Measurements from ENCODE around the gene KAT7.

KAT7 gene

GRCh38 chr17:49843774-49844350 lies 55.4 kb downstream of the KAT7 start:
- no peak for DNase-seq

GRCh38 chr17:49845321-49845720 lies 56.8 kb downstream of the KAT7 start:
- no peak for DNase-seq

- no peak for DNase-seq
Measured at GRCh38 chr17:49846938-49847712, 58.6 kb downstream of the KAT7 start.

DNA sequence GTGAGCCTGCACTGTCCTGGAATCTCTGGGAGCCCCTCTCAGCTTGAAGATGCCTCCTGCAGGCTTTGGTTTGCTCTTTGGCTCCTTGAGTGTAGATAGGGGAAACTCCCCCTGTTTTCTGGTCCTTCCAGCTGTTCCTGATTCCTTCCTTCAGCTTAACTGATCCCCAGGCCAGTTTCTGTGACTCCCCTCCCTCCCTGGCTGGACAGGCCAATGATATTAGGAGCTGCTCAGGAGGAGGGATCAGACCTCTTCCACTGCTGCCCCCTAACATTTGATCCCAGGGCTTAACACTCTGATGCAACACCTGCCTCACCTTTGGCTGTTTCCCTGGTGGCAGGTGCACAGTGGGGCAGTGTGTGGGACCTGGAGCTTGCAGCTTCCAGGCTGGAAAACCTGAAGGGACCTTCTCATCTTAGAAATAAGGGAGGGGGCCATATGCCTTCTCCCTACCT lies 59.6 kb downstream of the KAT7 start, which contains the start of gene TAC4:
TAC4 (minus strand) TSS at position 51 of the 455 bp plus-strand sequence. CDS start 52 bp downstream, outside the sequence.
- no peak for DNase-seq

DNA sequence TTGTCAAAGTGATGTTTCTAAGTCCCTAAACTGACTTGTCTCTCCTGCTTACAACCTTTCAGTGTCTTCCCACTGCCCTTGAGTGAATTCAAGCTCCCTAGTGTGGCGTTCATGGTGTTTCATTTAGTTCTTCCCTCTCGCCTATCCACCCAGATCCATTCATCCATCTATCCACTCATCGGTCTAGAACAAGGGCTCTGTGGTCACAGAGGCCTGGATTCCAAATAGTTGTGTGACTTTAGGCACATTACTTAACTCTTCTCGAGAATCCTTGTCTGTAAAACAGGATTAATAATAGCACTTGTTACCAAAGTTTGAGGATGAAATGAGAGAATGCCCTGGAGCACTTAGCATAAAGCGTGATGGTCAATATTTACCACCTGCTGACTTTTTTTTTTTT lies 60.3 kb downstream of the KAT7 start:
- DNase-seq, result no peak

DNA sequence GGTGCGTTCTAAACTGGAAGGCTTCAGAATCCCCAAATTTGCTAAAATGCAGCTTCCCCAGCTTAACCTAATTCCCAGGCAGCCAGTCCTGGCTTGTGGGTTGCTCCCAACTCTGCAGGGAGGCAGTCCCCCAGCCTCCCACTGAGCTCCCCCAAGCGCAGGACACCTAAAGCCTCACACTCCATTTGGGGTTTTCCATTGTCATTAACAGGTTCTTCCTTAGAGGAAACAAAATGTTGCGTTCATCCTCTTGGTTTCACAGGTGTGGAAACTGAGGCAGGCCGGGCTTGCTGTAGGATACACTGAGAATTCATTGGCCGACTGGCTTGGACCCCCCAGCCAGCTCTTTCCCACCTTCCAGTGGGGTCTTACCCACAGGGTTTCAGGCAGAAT lies 61.7 kb downstream of the KAT7 start:
- no peak for DNase-seq

DNA sequence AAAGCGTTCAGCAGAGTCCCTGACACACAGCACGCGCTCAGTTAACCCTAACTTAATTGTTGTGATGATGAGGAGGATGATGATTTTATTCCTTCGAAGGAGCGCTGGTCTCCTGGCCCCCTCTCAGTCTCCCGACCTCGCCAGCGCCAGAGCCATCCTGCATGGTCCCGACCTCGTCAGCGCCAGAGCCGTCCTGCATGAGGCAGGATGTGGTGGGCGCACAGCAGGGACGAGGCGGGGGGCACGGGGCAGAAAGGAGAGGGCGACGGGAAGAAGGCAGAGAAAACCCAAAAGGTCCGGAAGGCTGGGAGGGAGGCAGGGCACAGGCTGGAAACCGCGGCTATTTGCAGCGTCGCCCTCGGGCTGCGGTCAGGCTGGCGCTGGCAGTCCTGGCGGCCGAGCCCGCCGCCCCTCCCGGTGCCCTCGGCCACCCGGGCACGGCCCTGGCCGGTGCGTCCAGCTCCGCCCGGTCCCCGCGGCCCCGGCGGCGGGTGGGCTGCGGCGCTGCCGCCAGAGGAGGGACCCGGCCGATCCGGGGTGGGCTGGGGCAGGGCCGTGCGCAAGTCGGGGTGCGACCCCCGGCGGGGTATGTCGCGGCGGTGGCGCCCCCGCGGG lies 62.4 kb downstream of the KAT7 start:
- DNase-seq, result no peak

- DNase-seq, result no peak
Measured at GRCh38 chr17:49851387-49852291, 63.2 kb downstream of the KAT7 start.

DNA sequence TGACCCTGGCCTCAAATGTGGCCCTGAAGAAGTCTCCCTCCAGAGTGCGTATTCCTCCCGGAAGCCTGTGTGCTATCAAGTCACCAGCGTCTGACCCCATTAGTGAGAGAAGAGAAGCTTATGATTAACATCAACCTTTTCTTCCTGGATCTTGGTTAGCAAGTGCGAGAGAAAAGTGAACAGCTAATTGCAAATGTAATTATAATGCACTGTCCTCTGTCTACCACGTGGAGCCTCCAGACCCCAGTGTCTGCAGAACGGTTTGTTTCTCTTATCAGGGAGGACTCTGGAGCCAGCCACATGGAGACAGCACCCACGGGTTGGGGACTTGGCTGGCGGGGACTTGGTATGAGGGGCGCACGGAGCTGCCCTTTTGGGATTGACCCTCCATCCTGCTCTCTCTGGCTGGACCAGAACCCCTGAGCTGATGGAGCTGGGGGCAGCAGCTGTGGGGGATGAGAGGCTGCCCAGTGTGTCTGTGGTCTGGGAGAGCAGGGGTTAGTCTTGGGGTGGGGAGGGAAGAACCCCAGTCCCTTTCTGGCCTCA lies 65.1 kb downstream of the KAT7 start:
- no peak for DNase-seq

DNA sequence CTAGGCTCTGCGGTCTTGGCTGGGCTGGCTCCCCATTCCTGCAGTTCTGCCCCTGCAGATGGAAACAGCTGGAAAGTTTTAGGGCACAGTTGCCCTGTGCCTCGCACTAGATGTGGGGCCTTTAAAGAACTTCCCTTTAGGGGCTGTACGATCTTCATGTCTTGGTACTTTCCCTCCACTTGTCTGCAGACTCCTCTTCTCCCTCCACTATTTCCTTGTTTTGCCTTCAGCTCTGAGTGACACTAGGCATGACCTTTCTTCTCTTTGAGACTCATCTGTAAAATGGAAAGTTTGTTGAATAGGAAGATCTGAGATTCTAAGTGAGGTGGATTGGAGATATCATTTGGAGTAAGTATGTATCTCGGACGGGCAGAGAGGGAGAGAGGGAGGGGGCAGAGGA lies 65.6 kb downstream of the KAT7 start:
- no peak for DNase-seq

- DNase-seq, result peak; percentile 17
Measured at GRCh38 chr17:49858796-49859195, 70.3 kb downstream of the KAT7 start.

DNA sequence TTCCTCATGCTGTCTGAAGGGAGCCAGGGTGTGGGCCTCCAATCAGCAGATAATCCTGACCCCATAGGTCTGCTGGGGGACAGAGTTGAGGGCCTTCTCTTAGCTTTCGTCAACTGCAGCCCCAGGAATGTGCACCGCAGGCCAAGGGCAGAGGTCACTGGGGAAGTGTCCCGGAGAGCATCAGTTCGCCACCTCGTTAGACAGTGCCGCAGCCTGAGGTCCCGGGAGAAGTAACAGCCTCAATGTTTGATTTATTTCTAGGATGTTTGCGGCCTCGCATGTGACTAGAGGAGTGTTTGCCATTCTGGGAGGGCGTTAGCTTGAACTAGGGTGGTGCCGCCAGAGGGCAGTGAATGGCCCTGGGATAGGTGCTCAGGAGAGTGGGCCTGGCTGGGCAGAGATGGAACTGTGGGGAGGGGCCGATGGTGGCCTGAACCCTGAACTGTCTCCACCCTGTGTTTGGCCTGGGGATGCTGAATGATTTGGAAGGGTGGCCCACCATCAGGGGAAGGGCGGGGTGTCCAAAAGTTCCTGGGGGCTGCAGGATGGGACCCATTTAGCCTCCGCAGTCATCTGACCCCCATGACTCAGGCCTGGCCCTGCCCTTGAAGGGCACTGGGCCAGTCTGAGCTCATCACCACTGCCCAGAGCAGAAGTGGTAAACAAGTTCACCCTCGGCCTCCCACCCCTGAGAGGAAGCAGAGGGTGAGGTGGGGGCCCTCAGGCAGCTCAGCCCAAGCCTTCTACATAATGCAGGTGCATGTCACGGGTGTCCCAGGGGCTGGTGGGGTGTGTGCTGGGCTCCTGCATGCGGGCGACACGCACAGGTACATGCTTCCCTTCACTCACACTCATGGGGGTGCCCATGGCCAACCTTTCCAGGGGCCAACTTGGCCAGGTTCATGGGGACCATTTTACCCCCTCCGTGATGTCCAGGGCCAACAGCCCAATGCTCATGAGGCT lies 71.8 kb downstream of the KAT7 start:
- no peak for DNase-seq

DNA sequence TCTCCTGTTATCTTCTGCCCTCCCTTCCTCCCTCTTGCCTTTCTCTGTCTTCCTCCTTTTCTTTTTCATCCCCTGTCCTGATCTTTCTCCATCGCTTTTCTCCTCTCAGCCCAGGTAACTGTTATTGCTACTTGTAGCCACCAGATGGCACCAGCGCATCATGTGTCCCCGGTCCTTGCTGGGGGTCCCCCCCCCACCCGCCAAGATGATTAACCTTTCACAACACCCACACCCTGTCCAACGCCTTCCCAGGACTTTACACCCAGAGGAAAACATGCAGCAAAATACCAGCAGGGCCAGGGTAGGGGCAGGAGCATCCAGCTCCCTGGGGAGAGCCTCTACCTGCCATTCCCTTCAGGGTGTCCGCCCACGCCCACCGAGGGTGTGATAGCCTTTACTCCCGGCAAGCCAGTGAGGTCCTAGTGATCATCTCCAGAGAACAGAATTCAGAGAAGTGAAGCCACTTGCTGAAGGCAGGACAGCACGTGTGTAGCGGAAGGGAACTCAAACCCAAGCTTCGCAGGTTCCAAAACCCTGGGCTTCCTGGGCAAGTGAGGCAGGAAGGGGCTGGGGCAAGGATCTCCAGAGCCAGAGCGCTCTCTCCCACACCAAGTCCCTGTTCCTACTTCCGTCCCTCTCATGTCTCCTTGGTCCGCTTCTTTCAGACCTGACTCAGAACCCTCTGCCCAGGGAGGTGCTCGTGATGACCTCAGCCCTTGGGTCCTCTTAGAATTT lies 72.8 kb downstream of the KAT7 start:
- DNase-seq, result no peak

DNA sequence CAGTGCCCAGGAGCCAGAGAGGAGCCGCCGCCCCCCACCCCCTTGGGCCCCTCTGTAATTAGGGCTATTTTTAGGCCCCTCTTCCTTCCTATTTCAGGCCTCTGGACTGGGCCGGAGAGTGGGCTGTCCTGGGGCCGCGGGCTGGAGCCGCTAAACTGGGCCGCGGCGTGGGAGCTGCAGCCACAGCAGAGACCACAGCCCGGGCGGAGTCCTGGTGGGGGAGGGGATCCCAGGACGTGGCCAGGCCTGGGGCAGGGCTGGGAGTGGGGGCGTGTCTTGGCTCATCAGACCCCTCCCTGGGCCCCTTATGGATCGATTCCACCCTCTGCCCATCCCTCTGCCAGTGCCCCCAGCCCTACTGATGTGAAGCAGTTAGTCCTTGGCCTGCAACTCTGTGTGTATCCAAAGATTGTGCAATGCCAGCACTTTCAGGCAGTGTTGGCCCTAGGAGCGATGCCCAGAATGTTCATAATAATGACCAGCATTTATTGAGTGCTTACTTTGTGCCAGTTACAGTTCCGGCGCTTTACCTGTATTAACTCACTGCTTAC lies 74.4 kb downstream of the KAT7 start:
- DNase-seq, result no peak

DNA sequence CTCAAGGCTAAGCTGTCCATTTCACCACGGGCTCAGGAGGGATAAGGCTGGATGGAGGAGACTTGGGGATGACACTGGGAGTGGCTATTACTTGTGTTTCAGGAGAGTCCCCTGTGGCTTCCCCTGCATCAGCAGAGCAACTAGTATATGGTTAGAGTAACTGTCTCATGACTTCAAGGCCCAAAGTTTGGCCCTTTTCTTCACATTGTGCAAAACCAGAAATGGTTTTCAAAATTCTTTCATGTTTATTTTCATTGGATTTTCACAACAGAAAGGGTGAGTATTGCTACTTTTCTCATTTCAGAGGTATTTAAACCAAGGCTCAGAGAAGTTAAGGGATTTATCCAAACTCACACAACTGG lies 77.5 kb downstream of the KAT7 start:
- DNase-seq, result no peak

DNA sequence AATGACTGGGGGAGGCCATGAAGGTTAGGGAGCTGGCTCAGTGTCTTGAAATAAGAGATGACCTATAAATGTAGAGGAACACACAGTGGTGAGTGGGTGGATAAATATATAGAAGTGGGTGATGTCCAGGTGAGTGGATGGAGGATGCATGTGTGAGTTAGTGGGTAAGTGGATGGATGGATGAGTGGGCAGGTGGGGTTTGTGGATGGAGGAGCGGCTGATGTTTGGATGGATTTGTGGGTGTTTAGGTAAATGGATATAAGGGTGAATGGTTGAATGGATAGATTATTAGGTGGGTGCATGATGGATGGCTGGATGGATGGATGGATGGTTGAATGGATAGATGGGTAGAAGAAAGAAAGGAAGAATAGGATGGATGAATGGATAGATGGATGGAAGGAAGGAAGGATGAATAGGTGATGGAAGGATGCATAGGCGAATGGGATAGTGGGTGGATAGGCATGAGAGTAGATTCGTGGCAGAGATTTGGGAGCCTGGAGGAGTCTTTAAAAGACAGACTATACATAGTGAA lies 78.5 kb downstream of the KAT7 start:
- no peak for DNase-seq

DNA sequence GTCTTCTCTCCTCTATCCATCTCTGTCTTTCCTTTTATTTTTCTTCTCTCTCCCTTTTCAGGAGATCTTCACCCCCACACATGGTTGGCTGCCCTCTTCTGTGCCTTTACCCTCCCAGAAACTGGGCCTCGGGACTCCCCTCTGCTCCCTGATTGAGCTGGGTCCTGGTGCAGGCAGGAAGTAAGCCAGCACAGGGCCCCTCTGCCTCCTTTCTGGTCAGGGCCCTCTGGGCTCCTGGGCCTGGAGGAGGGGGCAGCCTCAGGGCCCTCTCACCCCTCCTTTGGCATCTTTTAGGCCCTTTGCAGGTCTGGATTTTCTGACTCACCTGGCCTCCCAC lies 80.5 kb downstream of the KAT7 start:
- no peak for DNase-seq

DNA sequence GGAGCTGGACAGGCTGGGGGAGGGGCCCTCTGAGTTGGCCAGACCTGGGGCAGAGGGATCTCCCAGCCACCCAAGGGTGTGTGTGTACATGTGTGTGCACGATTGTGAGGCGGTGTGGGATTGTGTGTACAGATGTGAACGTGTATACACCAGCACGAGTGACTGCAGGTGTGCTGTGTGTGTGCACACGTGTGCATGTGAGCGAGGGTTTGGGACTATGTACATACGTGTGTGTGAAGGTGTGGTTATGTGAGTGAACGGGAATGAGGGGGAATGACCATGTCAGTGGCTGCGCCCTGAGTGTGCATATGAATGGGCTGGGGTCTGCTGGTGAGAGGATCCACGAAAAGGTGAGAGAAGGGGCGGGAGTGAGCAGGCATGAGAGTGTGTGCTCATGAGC lies 81.8 kb downstream of the KAT7 start:
- no peak for DNase-seq

DNA sequence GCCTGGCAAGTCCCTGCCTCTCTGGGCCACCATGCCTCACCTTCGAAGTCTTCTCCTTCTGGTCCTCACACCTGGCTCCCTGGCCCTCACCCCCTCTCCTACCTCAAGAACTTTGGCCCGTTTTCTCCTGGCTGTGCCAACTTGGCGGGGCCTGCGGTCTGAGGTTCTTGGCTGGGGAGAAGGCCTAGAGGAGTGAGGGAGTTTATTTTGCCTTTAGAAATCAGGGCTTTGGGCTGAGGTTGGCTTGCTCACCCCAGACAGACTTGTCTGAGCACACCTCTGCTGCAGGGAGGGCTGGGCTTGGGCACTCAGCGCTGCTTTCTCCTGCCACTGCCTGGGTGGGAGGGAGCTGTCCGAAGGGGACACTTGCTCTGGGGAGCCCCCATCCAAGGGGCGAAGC lies 82.7 kb downstream of the KAT7 start:
- DNase-seq, result no peak

GRCh38 chr17:49872754-49873377 lies 84.4 kb downstream of the KAT7 start:
- DNase-seq, result no peak
